GM18499 (cell line): ENCODE results near the gene GGPS1.
"Not testable (repeated sequence)": the region's sequence is repeated elsewhere in the genome, so short reads cannot be mapped to it uniquely, and the experiment has no call there.

Source experiments
- ATAC-seq: cut with Tn5 transposase; IDR thresholded peaks from one replicate; pipeline ENCODE4 v1.9.1; 2021; ENCODE audit warnings: moderate number of reproducible peaks; ENCODE audit not compliant: insufficient read depth, unreplicated experiment

GGPS1 gene

DNA sequence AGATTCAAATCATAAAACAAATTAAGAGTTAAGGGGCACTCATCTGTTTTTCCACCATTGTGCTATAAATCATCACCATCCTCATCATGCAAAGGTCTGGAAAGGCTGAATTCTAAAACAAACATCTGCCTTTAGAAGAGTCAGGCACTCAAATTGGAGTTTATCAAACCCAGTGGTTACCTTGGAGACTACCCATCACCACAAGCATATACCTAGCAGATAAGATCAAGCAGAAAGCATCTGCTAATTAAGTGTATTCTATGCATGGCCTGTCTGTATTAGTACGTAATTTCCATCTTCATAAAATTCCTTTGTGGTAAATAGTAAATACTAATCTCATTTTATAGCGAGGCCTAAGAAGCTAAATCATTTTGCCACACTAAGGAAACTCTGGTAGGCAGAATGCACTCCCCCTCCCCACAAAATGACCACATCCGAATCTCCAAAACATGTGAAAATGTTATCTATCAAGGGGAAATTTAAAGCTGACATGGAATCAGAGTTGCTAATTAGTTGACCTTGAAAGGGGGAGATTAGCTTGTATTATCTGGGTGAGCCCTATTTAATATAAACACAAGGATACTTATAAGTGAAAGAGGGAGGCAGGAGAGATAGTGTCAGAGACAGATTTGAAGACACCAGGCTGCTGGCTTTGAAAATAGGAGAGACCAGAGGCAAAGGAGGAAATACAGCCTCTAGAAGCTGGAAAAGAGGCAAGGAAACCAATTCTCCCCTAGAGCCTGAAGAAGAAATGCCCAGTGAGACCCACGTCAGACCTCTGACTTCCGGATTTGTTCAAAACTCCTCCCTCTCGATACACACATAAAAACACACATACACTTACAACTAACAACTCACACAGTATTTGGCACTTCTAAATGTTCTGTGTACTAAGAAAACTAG is 23.6 kb upstream of the GGPS1 start:
- no peak for ATAC-seq

DNA sequence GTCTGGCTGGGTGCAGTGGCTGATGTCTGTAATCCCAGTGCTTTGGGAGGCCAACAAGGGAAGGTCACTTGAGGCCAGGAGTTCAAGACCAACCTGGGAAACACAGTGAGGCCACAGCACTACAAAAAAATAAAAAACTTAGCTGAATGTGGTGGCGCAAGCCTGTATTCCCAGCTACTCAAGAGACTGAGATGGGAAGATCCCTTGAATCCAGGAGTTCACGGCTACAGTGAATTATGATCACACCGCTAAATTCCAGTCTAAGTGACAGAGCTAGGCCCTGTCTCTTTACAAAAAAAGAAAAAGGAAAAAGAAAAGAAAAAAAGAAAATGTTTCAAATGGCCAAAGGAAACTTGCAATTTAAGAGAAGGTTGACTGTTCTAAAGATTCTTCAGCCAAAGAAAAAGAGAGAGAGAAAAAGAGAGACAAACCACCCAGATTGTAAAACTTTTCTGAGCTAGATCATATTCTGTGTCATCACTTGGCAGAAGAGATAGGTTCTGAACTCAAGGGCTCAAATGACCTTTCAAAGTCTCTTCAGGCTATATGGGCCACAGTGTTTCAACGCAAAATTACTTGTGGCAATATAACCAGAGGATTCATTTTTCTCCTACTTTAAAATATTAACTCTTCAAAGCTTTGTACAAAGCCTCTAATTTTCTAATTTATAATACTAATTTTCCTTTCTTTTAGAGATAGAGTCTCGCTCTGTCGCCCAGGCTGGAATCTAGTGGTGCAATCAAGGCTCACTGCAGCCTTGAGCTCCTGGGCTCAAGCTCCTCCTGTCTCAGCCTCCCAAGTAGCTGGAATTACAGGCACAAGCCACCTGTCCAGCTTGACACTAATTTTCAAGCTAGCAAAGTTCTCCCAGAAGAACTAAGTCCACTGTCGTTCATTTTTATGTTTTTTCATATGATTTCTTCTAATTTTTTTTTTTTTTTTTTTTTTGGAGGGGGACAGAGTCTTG is 20.9 kb upstream of the GGPS1 start:
- ATAC-seq: no peak

DNA sequence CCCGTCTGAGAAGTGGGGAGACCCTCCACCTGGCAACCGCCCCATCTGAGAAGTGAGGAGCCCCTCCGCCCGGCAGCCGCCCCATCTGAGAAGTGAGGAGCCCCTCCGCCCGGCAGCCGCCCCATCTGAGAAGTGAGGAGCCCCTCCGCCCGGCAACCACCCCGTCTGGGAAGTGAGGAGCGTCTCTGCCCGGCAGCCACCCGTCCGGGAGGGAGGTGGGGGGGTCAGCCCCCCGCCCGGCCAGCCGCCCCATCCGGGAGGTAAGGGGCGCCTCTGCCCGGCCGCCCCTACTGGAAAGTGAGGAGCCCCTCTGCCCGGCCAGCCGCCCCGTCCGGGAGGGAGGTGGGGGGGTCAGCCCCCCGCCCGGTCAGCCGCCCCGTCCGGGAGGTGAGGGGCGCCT is 19.2 kb upstream of the GGPS1 start:
- ATAC-seq: not testable (repeated sequence)

DNA sequence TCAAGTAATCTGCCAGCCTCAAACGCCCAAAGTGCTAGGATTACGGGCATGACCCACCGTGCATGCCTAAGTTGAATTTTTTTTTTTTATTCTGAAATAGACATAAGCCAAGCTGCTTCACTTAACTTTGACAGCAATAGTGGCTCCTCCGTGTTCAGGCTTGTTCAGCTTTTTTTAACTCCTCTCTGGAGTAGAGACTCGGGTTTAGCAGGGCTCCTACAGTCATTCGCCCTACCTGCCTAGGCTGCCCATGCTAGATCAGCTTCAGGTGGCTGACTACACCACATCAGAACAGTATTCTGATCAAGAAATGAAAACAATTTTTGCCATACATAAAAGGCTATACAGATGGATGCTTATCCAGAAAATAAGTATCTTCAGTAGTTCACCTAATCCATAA is 15.1 kb upstream of the GGPS1 start:
- ATAC-seq: no peak

DNA sequence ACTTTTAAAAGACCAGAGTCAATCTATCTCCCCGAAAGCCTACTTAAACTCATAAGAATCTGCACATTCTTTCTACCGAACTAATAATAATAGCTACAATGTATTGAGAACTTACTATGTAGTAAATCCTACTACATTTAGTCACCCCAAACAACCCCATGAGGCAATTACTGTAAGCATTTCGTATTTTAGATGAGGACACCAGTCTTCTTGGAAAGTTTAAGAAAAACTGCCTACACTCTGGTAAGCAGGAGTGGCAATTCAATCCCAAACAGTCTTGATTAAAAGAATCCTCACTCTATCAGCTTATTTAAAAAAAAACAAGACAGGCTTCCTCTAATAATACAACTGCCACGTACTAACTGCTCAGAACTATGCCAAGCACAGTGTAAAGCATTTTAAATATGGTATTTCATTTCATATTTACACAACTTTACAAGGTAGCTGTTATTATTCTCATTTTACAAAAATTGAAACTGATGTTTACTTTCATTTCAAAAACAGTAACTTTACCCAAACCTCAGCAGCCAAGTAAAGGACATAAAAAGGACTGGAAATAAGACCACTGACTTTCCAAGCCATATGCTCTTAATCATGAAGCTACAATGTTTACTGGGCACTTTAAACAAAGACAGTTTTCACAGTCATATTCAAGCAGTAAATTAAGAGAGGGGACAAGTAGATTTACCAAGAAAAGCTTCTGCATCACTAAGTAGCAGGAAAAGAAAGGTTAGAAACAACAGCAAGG is 14.3 kb upstream of the GGPS1 start:
- no peak for ATAC-seq

DNA sequence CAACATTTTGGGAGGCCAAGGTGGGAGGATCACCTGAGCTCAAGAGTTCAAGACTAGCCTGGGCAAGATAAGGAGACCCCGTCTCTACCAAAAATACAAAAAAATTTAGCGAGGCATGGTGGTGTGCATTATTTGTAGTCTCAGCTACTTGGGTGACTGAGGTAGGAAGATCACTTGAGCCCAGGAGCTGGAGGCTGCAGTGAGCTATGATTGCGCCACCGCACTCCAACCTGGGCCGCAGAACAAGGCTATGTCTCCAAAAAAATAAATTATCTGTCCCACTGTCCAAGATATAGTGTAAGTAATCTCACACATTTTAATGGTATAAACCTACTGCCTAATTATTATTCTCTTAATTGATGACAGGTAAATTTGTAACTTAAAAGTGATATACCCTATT is 13.2 kb upstream of the GGPS1 start:
- no peak for ATAC-seq

DNA sequence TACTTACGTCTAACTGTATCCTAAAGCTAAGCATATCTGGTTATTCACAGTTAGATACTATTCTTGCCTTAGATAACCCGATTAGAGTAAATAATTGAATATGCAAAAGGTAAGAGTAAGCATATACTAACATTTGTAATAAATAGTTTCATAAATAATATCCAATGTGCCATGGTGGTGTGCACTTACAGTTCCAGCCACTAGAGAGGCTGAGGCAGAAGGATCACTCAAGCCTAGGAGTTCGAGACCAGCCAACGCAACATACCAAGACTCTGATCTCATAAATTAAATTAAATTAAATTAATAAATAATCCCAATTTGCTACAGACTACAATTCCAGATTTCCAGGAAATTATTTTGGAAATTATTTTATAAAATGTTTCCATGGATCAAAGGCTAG is 12.6 kb upstream of the GGPS1 start:
- ATAC-seq: no peak

DNA sequence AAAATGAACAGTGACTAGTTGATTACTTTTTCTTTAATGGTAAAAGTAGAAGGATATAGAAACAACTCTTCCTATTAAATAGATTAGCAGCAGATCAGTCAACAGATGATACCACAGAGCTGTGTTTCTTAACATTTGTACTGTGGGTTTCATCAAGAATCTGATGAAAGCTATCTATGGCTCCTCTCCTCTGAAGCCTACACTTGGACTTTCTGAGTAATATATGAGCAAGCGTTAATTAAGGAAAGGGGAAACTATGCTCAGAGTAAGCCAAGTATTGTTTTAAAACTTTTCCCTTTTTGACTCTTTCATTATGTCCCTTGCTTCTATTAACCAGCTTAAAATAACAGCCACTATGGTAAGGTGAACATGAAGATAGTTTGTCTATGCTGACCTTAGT is 11.2 kb upstream of the GGPS1 start:
- no peak for ATAC-seq

DNA sequence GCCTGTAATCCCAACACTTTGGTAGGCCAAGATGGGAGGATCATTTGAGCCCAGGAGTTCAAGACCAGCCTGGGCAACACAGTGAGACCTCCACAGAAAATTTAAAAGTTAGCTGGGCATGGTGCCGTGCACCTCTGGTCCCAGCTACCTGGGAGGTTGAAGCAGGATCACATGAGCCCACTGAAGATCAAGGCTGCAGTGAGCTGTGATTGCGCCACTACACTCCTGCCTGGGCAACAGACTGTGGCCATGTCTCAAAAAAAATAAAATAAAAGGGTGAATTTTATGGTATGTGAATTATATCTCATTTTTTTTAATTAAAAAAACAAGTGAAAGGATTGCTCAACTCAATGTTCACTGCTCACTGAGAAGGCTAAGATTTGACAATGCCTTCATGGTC is 9.1 kb upstream of the GGPS1 start:
- no peak for ATAC-seq

DNA sequence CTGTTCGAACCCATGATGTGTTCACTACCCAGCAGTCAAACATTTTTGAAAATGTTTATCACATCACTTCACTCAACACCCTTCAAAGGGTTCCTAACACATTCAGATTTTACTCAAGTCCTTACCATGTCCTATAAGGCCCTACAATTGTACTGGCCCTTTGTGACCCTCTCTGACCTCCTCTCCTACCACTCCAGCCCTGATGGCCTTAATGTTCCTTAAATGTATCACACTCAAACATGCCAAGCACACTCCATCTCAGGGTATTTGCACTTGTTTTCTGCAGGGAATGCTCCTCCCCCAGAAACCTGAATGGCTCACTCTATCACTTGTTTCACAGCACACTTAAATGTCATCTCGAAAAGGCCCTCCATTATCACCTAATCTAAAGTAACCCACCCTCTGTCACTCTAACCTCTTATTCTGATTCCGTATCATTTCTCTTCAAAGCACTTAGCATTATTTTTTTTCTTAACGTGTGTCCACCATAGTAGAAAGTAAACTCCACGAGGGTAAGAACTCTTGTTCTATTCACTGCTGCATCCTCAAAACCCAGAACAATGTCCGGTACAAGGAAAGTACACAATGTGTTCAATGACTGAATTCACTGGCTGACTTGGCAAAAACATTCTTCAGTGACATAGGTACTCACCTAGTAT is 7.7 kb upstream of the GGPS1 start:
- no peak for ATAC-seq

DNA sequence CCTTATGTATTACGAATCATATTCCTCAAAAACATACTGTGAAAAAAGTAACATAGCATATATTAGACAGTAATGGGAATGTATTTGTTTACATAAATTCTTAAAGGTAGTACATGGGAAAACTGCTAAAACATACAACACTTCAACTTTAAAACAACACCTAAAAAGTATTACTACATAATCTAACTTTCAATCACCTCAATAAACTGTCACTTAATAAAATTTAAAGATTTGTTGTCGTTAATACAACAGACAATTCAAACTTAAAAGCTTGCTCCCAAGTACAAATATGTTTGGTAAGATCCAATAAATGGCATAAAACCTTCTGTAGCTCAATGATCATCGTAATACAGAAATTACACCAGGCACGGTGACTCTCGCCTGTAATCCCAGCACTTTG is 4.1 kb upstream of the GGPS1 start:
- no peak for ATAC-seq

DNA sequence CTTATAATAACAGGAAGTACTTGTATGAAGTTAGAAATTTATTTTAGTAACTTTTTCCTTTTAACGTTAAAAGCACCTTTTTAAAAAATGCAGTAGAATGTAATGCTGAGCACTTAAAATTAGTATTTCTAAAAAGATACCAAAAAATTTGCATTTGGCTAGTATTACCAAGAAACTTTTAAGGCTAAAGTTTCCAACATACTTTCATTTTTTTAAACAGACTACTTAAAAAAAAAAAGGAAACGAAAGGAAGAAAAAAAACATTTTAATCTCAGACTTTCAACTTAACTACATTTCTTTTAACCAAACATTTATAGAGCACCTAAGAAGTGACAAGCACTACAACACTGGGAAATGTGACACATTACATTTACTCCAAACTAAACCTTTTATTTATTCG is 3.2 kb upstream of the GGPS1 start:
- ATAC-seq: no peak

DNA sequence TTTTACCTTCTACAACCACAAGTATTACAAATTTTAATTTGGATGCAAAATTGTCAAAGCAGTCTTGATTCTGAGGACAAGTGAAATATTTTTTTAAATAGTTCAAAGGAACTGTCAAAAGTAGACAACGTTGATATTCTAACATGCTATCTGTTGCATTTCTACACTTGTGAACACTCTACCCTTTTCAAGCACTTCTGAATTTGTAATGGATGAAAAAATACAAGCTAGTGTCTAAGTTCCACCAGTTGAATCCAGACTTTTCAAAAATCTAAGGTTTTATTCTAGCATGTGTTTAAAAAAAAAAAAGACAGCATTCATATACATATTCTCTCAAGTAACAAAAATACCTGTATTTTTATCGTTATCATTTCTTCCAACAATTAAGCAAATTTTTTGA is 2.5 kb upstream of the GGPS1 start:
- no peak for ATAC-seq

DNA sequence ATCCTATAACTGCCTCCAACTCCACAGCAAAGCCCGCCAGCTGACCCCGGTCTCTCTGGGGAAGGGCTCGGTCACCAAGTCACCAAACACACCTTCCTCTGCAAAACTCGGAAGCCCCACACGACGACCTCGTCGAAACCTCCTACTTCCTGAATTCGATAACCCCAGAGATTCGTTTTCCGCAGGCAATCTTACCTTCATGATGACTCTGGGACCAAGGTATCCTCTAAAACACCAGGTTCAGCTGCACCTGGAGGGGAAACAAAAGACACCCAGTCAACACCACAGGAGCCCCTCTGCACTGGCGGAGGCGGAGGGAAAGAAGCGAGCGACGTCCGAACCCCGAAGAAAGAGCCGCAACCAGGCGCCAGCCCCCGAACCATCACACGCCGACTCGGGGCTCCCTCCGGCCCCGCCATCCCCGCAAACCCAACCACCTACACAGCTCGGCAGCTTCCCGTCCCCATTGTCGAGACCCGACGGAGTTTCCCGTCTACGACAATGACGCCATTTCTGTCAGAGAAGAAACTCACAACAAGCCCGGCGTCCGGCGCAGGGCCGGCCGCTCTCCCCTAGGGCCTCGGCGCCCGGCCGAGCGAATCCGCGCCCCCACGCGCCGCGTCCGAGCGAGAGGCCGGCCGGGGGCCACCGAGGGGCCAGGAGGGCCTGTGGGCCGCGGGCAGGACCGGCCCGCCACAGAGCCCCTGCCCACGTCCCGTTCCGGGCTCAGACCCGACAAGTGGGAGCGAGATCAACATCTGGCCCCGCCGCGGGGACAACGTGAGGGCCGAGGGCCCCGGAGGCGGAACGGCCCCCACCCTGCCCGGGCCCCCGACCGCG is 1.4 kb upstream of the GGPS1 start:
- no peak for ATAC-seq

DNA sequence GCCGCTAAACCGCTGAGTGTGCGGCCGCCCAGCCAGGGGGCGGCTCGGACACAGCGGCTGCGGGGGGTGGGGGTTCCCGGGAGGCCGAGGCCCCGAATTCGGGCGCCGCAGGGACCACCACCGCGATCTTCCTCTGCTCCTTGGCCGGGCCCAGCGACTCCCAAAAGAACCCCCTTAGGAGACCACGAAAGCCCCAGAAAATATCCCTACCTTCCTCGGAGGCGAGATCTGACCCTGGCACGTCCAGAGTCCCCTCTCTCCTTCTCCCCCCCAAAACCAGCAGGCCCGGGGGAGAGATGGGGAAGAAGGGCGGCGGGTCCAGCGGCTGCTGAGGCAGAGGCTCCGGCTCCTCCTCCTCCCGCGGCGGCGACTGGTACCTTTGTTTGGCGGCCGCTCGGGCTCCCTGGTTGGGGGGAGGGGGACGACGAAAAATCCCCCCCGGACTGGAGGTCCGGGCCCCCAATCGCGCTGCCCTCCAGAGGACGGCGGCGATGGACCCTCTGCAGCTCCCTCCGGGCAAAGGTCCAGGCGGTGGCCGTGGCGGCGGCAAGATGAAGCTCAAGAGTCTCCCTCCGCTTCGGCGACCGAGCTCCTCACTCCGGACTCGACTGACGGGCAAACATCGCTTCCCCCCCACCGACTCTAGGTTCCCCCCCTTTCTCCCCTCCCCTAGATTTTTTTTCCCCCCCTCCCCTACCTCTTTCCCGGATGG is 655 bp upstream of the GGPS1 start, which contains the start of gene ARID4B:
ARID4B (minus strand) TSS at position 621 of the 712 bp plus-strand sequence. CDS start 1,260 bp downstream, outside the sequence.
- no peak for ATAC-seq

DNA sequence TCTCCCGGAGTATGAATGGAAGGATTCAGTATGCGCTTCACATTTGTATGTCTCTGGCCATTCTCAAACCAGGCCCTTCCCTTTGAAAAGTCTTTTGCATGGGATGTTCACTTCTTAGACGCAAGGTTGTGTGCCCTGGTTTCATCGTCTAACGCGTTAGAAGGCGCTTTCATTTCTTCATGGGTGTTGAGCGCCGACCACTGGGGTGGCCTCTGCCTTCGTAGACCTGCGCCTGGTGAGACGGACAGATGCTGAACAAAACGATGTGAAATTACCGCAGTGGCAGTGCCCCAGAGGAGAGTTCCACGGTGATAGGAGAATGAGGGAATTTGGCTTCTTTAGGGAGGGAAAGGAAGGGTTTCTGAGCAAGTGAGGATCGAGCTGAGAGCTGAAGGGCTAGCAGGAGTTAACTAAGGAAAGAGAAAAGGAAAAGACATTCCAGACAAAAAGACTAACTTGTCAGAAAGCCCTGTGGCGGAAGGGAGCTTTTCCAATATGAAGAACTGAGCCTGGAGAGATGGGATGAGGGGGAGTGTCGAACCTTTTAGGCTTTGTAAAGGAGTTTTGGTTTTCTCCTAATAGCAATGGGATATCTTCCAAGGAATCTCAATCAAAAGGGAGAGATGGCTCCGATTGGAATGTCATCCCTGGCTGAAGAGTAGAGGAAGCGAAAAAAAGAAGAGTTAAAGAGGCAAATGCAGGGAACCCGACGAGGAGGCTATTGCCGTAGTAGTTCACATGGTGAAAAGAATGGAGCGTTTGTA is 951 bp downstream of the GGPS1 start:
- ATAC-seq: peak; percentile 17

DNA sequence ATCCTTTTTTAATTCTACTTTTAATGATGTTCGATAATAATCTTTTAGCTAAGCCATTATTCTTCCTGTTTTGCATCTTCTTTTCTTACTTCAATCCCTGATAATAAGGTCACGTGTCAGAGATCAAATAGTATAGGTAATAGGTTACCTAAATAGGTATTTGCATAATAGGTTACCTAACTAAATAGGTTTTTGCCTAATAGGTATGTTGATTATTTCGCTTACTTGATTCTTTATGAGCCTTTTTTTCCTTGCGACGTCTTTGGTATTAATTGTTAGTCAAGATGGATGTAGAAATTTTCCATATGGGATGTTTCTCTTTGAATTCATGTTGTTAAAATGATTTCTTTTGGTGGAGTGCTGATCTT is 2.5 kb downstream of the GGPS1 start:
- ATAC-seq: no peak

DNA sequence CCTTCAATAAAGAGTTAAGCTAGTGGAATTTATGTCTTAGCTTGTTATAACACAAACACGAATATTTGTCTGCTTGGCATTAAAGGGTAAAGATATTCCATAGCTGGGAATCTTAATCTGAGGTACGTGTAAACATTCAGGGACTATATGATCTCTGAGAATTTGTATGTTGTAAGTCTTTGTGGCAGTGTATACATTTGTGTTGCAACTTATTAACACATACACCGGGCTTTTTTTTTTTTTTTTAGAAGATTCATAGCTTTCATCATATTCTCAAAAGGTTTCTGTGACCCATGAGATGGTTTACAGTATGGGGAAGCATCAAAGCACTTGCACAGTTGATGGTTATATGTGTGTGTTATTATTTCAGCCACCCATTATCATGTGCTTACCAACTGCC is 3.0 kb downstream of the GGPS1 start:
- no peak for ATAC-seq
